T-helper 1 cell treated with Interleukin-12 subunit alpha and Interleukin-12 subunit beta and Interleukin-4 antibody, amounts not matched to agents 30 ng/mL and 1 ng/mL, for 36 hours (primary cell): ENCODE measurements around the gene ZHX3. TPM values are rescaled to one million over a fixed set of nuclear protein-coding genes. Genes with fewer than 3 reads are reported as not detected.

Source experiments
- intact Hi-C: fragments of 100-400 bp; cut with micrococcal nuclease; formaldehyde crosslinking; loops from one replicate; pipeline ENCODE4 v1.15.1; 2024
- total RNA-seq: library from RNA; stranded (reverse); gene quantifications from 2 replicates; pipeline ENCODE4 v1.2.3, GENCODE V29; 2022

The ZHX3 gene
- total RNA-seq, 1 donor from 2014 or later = 7.5 TPM

DNA sequence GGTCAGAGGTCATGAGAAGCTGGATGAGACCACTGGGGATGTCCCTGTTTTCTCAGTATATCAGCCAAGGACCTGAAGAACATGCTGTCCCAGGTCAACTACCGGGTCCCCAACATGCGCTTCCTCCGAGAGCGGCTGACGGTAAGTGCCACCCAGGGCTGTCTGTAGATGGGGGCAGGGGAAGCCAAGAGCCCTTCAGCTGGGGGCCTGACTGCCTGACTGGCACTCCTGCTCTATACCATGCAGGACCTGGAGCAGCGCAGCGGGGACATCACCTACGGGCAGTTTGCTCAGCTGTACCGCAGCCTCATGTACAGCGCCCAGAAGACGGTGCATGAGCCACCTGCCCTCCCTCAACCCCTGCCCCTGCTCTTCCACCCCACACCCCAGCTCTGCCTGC, 155.1 kb downstream of the ZHX3 start:
- intact Hi-C loops = no loop called here

GRCh38 chr20:41161886-41162285, 155.6 kb downstream of the ZHX3 start:
- intact Hi-C loops = no loop called here

DNA sequence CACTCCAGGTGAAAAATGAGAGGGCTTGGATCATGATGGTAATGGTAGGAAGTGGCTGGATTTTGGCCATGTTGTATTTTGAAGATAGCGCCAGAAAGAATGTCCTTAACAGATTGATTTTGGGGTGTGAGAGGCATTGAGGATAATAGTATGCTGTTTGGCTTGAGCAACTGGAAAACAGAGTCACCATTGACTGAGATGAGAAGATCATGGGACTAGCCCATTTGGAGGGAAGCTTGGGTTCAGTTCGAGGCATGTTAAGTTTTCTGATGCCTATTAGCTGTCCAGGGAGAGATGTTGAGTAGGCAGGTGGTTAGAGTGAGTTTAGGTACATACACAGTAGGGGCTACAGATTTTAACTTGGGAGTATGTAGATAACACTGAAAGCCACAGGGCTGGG, 156.8 kb downstream of the ZHX3 start:
- intact Hi-C loops = no loop called here

DNA sequence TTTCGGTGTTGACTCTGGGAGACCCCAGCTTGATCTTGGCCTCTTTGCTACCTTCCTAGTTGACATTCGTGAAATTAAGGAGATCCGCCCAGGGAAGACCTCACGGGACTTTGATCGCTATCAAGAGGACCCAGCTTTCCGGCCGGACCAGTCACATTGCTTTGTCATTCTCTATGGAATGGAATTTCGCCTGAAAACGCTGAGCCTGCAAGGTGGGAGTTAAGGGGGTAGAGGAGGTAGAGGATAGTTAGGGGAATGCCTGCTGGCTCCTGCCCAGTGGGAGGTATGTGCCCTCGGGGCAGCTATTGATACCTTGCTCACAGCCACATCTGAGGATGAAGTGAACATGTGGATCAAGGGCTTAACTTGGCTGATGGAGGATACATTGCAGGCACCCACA, 158.0 kb downstream of the ZHX3 start:
- intact Hi-C loops = loop anchor here (5.0 kb wide), 2 partner anchors 73 to 458 kb away; partner anchors contain the start of gene CHD6

- intact Hi-C loops = loop anchor here (5.0 kb wide), 2 partner anchors 74 to 459 kb away; partner anchors contain the start of gene CHD6
Measured at GRCh38 chr20:41158082-41158625, 159.4 kb downstream of the ZHX3 start.

DNA sequence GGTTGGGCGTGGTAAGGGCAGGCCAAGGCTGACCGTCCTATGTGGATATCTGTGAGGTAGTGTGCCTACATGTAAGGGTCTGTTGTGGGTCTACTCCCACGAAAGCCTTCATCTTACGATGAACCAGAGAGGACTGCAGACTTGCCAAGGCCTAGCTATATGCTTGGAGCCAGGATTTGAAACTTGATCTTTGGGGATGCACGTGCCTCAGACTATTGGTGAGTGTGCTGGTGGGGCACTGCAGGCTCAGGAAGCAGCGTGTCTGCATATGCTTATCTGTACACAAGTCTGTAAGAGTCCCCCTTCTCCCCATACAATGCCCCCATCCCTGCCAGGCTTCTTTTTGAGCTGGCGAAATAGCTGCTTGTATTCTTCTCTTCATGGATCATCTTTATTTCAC, 162.3 kb downstream of the ZHX3 start:
- intact Hi-C loops = loop anchor here (5.0 kb wide), 2 partner anchors 77 to 462 kb away; partner anchors contain the start of gene CHD6

- intact Hi-C loops = loop anchor here (5.0 kb wide), 2 partner anchors 78 to 463 kb away; partner anchors contain the start of gene CHD6
Measured at GRCh38 chr20:41154436-41155176, 162.9 kb downstream of the ZHX3 start.

DNA sequence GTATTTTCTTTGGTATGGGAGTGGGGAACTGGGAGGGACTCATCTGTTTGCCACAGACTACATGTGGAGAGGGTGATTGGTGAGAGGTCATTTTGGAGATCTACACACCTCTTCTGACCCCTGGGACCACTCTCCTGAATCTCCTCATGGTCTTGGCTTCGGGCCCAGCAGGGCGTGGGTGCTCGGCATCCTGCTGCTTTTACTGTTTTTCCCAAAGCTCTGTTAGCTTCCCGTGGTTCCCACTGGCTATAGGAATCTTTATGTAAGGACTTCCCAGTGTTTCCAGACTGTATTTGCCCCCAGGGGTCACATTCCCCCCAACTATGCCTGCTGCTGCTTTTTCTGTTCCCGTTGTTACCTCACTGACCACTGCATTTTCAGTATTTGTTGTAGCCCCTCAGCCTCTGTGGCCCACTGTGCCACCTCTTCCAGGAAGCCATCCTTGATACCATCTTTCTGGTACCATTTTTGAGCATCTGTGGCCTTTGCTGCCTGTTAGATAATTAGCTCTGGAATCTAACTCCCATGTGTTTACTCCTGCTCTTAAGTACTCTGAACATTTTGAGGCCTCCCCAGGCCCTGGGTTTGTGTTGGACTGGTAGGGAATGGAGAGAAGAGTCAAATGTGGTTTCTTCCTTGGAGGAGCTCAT, 165.3 kb downstream of the ZHX3 start:
- intact Hi-C loops = no loop called here

- intact Hi-C loops = no loop called here
Measured at GRCh38 chr20:41151134-41151869, 166.2 kb downstream of the ZHX3 start.

DNA sequence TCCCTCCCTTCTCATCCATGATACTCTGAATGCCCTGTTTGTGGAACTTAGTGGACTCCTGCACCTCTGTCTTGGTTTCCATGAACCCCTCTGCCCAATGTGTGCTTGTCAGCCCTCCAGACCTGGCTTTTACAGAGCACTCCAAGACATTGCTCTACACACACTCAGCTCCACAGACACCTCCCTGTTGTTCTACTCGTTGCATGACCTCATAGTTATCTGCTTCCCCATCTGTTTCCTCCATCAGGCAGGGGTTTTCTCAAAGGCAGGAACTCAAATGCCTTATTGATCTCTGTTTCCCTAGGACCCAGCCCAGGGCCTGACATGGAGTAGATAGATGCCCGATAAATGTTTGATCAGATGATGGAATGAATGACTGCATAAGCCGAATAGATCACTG, 166.9 kb downstream of the ZHX3 start:
- intact Hi-C loops = no loop called here

GRCh38 chr20:41148942-41149341, 168.6 kb downstream of the ZHX3 start:
- intact Hi-C loops = loop anchor here (1.0 kb wide), 1 partner anchor 8 kb away; no protein-coding TSS in a partner anchor

DNA sequence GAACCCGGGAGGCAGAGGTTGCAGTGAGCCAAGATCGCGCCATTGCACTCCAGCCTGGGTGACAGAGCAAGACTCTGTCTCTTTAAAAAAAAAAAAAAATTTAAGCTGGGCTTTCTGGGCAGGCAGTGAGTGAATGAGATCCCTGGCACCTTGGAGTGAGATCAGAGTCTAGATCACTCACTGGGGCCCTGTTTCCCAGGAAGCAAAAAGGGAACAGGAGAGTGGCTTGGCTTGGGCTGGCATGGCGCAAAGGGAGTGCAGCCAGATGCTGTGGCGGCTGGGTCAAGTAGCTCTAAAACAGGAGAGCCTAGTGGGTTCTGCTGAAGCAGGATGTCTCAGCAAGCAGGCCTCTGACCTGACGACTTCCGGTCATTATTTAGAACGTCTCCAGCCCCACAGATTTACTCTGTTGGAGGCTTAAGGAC, 169.8 kb downstream of the ZHX3 start:
- intact Hi-C loops = no loop called here

DNA sequence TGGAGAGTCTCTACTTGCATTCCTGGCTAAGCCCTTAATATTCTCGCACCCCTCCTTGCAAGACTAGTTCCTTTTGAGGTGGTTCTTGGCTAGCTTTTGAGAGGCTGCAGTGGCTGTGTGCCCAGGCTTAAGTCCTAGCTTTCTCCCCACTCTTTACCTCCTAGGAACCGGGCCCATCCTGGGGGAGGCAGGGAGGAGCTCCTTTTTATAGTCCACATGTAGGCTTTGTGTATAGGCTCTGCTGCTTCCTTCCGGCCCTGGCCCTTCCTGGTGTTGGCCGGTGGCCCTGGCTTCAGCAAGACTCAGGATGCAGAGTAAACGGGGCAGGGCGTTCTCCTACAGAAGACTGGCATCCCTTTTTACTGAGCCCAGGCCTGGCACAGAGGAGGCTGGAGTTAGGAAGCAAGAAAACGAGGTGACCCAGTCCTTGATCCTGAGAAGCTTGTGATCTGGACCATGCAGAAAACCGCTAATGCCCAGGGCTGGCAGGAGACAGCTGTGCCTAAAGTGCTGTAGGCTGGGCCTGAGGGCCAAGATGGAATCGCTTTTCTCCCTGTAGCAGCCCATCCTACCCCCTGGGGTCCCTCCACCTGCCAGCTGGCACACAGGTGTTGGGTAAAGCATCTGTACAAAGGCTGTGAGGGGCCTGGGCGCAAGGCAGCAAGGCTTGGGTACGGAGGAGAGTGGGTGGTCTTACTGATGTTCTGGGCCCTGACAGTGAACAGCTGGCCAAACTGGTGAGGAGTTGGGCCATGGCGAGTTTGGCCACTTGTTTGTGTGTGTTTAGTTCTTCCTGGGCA, 171.5 kb downstream of the ZHX3 start:
- intact Hi-C loops = no loop called here

DNA sequence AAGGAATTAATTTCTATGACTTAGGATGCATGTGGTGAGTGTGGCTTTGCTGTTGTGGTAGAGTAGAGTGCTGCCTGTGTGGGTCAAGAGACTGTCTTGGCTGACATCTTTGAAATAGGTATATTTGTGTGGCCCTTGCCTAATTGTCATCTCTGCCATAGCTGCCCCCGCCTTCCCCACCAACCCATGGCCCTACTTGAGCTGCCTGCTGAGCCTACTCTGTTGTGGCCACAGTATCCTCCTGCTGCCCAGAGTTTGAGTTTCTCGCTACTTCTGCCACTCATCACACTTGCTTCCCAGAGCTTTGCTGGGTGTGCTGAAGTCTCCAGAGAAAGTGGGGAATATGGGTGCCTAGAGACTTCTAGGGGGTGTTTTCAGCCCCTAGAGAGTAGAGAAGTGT, 172.2 kb downstream of the ZHX3 start:
- intact Hi-C loops = no loop called here

GRCh38 chr20:41143354-41143753, 174.2 kb downstream of the ZHX3 start:
- intact Hi-C loops = no loop called here

GRCh38 chr20:41142919-41143318, 174.6 kb downstream of the ZHX3 start:
- intact Hi-C loops = no loop called here

DNA sequence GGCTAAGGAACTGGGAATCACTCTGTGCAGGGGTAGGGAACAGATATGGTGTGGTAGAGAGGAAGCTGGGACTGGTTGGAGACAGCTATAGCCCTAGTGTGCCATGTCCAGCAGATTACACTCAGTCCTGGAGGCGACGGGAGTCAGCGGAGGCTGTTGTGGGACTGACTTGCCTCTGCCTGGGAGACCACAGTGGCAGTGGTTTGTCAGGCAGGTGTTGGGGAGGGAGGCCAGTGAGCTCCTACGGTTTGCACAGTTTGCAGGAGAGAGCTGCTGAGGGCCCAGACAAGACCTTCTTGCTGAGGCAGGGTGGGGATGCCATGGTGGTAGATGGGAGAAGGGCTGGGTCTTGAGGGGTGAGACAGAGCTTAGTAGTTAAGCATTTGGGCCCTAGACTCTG, 175.3 kb downstream of the ZHX3 start:
- intact Hi-C loops = no loop called here

GRCh38 chr20:41141153-41141815, 176.2 kb downstream of the ZHX3 start:
- intact Hi-C loops = no loop called here

DNA sequence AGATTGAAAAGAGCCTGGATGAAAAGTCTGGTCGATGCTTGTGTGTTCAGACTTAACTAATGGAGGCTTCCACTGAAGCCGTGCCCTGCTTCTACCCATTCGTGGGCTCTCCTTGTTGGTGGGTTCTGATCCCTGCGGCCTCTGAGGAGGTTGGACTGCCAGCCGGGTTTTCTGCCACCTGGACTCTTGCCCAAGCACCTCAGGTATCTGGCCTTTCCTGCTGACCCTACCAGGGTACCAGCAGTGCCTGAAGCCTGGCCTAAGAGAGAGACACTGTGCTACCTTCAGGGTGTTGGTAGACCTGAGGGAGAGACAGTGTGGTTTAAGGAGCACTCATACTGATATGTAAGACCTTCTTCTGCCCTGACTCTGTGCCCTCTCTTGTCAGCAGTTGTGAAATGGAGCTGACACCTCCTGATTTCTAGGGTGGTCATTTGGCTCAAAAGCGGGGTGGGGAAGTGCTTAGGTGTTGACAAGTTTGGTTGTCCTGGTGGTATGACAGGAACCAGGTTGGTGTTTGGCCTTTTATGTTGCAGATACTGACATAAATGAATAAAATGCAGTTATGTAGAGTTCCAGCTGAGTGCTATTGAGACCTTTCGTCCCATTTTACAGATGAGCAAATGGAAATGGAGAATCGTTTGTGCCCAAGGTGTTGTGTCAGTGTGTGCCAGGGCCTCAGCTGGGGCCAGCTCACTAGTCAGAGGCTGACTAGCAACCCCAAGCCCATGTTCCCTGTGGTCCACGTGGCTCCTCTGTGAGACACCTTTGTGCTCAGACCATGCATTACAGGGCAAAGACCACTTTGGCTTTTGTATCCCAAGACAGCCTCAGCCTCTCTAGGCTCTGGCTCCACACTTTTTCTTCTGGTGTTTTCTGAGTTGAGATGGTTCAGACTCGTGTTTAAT, 177.1 kb downstream of the ZHX3 start:
- intact Hi-C loops = no loop called here
